Esophagus muscularis mucosa (tissue), 3 donors: ENCODE measurements around the gene EFL1.
"Not testable (repeated sequence)": the region's sequence is repeated elsewhere in the genome, so short reads cannot be mapped to it uniquely, and the experiment has no call there.

Experiments
- EP300 ChIP-seq: sonication (generic); formaldehyde crosslinking; IDR thresholded peaks from one replicate; pipeline ENCODE4 v1.6.1; 2017; ENCODE audit warnings: antibody characterized with exemption
- TF ChIP-seq, protein P1 (sequence below), 3 experiments: fragments of 200-600 bp in 2 of 3; fragments of 450-650 bp in 1 of 3; sonication (generic) in 2 of 3; IDR thresholded peaks; one replicate each; pipeline ENCODE4 v1.5.1; 2017 to 2019; ENCODE audit warnings: antibody characterized with exemption in 3 of 3, mild to moderate bottlenecking in 2 of 3, moderate library complexity in 1 of 3

DNA sequence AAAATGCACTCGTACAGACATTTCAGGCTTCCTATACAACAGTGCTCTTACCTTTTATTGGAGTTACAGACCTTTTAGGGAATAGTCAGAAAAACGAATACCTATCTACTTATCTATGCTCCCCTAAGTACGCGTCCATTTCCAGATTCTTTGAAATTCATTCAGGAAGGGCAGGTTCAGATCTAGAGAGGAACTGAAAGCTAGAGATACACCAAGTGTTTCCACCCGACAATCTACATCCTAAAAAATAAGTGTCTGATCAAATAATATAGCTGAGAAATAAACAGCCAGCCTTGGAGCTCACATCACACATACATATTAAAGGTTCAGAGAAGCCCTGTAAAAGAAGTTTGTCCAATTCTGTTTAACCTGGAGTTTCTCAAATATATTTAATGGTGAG lies 18.9 kb downstream of the EFL1 start:
- TF ChIP-seq EP300 = not testable (repeated sequence)
- TF ChIP-seq, protein P1, sequence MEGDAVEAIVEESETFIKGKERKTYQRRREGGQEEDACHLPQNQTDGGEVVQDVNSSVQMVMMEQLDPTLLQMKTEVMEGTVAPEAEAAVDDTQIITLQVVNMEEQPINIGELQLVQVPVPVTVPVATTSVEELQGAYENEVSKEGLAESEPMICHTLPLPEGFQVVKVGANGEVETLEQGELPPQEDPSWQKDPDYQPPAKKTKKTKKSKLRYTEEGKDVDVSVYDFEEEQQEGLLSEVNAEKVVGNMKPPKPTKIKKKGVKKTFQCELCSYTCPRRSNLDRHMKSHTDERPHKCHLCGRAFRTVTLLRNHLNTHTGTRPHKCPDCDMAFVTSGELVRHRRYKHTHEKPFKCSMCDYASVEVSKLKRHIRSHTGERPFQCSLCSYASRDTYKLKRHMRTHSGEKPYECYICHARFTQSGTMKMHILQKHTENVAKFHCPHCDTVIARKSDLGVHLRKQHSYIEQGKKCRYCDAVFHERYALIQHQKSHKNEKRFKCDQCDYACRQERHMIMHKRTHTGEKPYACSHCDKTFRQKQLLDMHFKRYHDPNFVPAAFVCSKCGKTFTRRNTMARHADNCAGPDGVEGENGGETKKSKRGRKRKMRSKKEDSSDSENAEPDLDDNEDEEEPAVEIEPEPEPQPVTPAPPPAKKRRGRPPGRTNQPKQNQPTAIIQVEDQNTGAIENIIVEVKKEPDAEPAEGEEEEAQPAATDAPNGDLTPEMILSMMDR (IDR thresholded peaks at IDR 0.05) = not testable (repeated sequence)
